HepG2 (cell line): ENCODE results near the gene FOXK2. TPM values are rescaled to one million over a fixed set of nuclear protein-coding genes. Genes with fewer than 3 reads are reported as not detected.

Experiments
- CTCF ChIP-seq: sonication (generic); formaldehyde crosslinking; IDR thresholded peaks from 2 replicates; pipeline ENCODE4 v1.5.0; 2020; ENCODE audit warnings: mild to moderate bottlenecking, missing genetic modification reagents, moderate library complexity
- HIVEP1 ChIP-seq: sonication (generic); formaldehyde crosslinking; IDR thresholded peaks from 2 replicates; pipeline ENCODE4 v1.4.0; 2020; ENCODE audit warnings: mild to moderate bottlenecking, missing genetic modification reagents
- HOXA9 ChIP-seq: sonication (generic); formaldehyde crosslinking; IDR thresholded peaks from 2 replicates; pipeline ENCODE4 v1.8.1; 2022; ENCODE audit warnings: missing genetic modification reagents, mild to moderate bottlenecking, moderate library complexity, borderline replicate concordance
- LCORL ChIP-seq, 2 experiments: fragments of 450-650 bp in 1 of 2; sonication (generic) in 1 of 2; formaldehyde crosslinking in 1 of 2; IDR thresholded peaks; 2 replicates each; pipeline versions ENCODE4 v1.5.0 to v1.6.1; 2017 to 2020; ENCODE audit warnings: antibody characterized with exemption in 1 of 2, missing genetic modification reagents in 1 of 2
- MTF1 ChIP-seq: sonication (generic); formaldehyde crosslinking; IDR thresholded peaks from 2 replicates; pipeline ENCODE4 v1.5.0; 2020; ENCODE audit warnings: missing genetic modification reagents
- PHF8 ChIP-seq: sonication (generic); formaldehyde crosslinking; IDR thresholded peaks from 2 replicates; pipeline ENCODE4 v1.5.0; 2020; ENCODE audit warnings: missing genetic modification reagents
- PRDM15 ChIP-seq: sonication (generic); formaldehyde crosslinking; IDR thresholded peaks from 2 replicates; pipeline ENCODE4 v1.4.0; 2020; ENCODE audit warnings: missing genetic modification reagents
- RFX3 ChIP-seq: IDR thresholded peaks from 2 replicates; pipeline ENCODE4 v1.6.1; 2016; ENCODE audit warnings: missing biosample characterization, missing genetic modification reagents
- ZFX ChIP-seq: sonication (generic); formaldehyde crosslinking; IDR thresholded peaks from 2 replicates; pipeline ENCODE4 v1.4.0; 2020; ENCODE audit warnings: mild to moderate bottlenecking, low read depth, missing genetic modification reagents, moderate library complexity
- ZNF121 ChIP-seq: sonication (generic); formaldehyde crosslinking; IDR thresholded peaks from 2 replicates; pipeline ENCODE4 v1.5.0; 2020; ENCODE audit warnings: mild to moderate bottlenecking, missing genetic modification reagents
- ZNF460 ChIP-seq: sonication (generic); formaldehyde crosslinking; IDR thresholded peaks from 2 replicates; pipeline ENCODE4 v1.5.1; 2020; ENCODE audit warnings: missing genetic modification reagents, mild to moderate bottlenecking, borderline replicate concordance
- polyA plus RNA-seq, 8 experiments: library from polyadenylated mRNA; depleted of rRNA in 3 of 8; stranded (reverse) in 7 of 8; unstranded in 1 of 8; fragments of >200 nt; fragmentation: Illumina TruSeq in 4 of 8; extraction: Trizol in 4 of 8; gene quantifications; 2 replicates each; pipeline versions ENCODE4 v1.2.1 to v1.2.3, GENCODE V29; 2011 to 2016; ENCODE audit warnings: low read depth in 4 of 8, missing spikeins in 1 of 8, mixed read lengths in 1 of 8; ENCODE audit not compliant: insufficient read depth in 1 of 8
- total RNA-seq, 5 experiments: library from RNA; depleted of rRNA; stranded (reverse); fragments of >200 nt; fragmentation: Illumina TruSeq; extraction: Trizol; gene quantifications; 2 replicates each; pipeline ENCODE4 v1.2.3, GENCODE V29; 2016; ENCODE audit warnings: low read depth in 1 of 5
- TF ChIP-seq, protein P1 (sequence below): sonication (generic); formaldehyde crosslinking; IDR thresholded peaks from 2 replicates; pipeline ENCODE4 v1.5.1; 2020; ENCODE audit warnings: mild to moderate bottlenecking, missing genetic modification reagents, moderate library complexity
- TF ChIP-seq, protein P2 (sequence below): sonication (generic); formaldehyde crosslinking; IDR thresholded peaks from 2 replicates; pipeline ENCODE4 v1.4.0; 2020; ENCODE audit warnings: missing genetic modification reagents

Gene FOXK2
- total and polyA plus RNA-seq, 2 of the 13 experiments (the other 11 are each of a cell fraction or from before 2014, with no cell fraction given) = 67.1 to 67.2 TPM

DNA sequence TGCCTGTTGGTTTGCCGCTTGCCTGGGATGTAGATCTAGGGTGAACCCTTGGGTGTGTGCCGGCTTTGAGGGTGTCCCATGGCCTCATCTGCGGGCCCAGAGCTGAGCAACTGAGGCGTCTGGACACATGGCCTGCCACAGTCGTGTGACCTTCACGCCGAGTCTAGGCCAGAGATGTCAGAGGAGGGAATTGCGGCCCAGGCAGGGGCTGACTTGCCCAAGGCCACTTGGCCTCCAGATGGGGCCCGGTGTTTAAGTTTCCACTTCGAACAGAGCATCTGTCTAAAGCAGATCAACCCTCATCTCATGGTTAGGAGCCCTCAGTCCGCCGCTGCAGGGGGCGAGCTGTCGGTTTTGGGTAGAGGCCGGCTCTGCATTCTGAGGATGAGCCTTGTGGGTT, 28.0 kb upstream of the FOXK2 start (continued):
- TF ChIP-seq, protein P1, sequence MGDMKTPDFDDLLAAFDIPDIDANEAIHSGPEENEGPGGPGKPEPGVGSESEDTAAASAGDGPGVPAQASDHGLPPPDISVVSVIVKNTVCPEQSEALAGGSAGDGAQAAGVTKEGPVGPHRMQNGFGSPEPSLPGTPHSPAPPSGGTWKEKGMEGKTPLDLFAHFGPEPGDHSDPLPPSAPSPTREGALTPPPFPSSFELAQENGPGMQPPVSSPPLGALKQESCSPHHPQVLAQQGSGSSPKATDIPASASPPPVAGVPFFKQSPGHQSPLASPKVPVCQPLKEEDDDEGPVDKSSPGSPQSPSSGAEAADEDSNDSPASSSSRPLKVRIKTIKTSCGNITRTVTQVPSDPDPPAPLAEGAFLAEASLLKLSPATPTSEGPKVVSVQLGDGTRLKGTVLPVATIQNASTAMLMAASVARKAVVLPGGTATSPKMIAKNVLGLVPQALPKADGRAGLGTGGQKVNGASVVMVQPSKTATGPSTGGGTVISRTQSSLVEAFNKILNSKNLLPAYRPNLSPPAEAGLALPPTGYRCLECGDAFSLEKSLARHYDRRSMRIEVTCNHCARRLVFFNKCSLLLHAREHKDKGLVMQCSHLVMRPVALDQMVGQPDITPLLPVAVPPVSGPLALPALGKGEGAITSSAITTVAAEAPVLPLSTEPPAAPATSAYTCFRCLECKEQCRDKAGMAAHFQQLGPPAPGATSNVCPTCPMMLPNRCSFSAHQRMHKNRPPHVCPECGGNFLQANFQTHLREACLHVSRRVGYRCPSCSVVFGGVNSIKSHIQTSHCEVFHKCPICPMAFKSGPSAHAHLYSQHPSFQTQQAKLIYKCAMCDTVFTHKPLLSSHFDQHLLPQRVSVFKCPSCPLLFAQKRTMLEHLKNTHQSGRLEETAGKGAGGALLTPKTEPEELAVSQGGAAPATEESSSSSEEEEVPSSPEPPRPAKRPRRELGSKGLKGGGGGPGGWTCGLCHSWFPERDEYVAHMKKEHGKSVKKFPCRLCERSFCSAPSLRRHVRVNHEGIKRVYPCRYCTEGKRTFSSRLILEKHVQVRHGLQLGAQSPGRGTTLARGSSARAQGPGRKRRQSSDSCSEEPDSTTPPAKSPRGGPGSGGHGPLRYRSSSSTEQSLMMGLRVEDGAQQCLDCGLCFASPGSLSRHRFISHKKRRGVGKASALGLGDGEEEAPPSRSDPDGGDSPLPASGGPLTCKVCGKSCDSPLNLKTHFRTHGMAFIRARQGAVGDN (CRISPR knock-in tag) = peak; percentile 65
- TF ChIP-seq ZNF121 (CRISPR knock-in tag) (peak; percentile 83), HOXA9 (CRISPR knock-in tag) (no peak), ZNF460 (CRISPR knock-in tag) (no peak), PRDM15 (no peak), ZFX (CRISPR knock-in tag) (peak; percentile 52), HIVEP1 (CRISPR knock-in tag) (peak; percentile 42; the same call in 1 of the 2 replicates), MTF1 (CRISPR knock-in tag) (no peak), CTCF (CRISPR knock-in tag) (peak; percentile 64), PHF8 (CRISPR knock-in tag) (0 out of 2 replicates have a peak, but pooled peaks have one; percentile 1), LCORL (IDR thresholded peaks at IDR 0.05) (no peak), LCORL (CRISPR knock-in tag; IDR thresholded peaks at IDR 0.05) (no peak), RFX3 (no peak)
- TF ChIP-seq, protein P2, sequence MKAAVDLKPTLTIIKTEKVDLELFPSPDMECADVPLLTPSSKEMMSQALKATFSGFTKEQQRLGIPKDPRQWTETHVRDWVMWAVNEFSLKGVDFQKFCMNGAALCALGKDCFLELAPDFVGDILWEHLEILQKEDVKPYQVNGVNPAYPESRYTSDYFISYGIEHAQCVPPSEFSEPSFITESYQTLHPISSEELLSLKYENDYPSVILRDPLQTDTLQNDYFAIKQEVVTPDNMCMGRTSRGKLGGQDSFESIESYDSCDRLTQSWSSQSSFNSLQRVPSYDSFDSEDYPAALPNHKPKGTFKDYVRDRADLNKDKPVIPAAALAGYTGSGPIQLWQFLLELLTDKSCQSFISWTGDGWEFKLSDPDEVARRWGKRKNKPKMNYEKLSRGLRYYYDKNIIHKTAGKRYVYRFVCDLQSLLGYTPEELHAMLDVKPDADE (CRISPR knock-in tag) = no peak
- TF ChIP-seq, all 625 proteins: peak for 13
